GM21390 (cell line): Measurements from ENCODE around the gene MRPL12.
"Not testable (repeated sequence)": the region's sequence is repeated elsewhere in the genome, so short reads cannot be mapped to it uniquely, and the experiment has no call there.

Experiments
- ATAC-seq: cut with Tn5 transposase; IDR thresholded peaks from one replicate; pipeline ENCODE4 v1.9.1; 2021; ENCODE audit not compliant: unreplicated experiment

MRPL12 gene

GRCh38 chr17:81737947-81738800 lies 35.0 kb downstream of the MRPL12 start:
- ATAC-seq = no peak

- ATAC-seq = no peak
Measured at GRCh38 chr17:81738801-81739393, 35.7 kb downstream of the MRPL12 start.

- ATAC-seq = not testable (repeated sequence)
Measured at GRCh38 chr17:81739593-81739992, 36.4 kb downstream of the MRPL12 start.

GRCh38 chr17:81740395-81740961 lies 37.3 kb downstream of the MRPL12 start:
- no peak for ATAC-seq

- ATAC-seq = no peak
Measured at GRCh38 chr17:81741049-81741593, 38.0 kb downstream of the MRPL12 start.

GRCh38 chr17:81741594-81742452 lies 38.7 kb downstream of the MRPL12 start:
- ATAC-seq = no peak
